A673 (cell line): ENCODE data around the gene SLC9A8. TPM values are rescaled to one million over a fixed set of nuclear protein-coding genes. Genes with fewer than 3 reads are reported as not detected.

ENCODE experiments used
- BruUV-seq: library from RNA; stranded (reverse); fragments of 400-500 nt; replicated peaks from 2 replicates; lab custom pipeline; 2021; lab: Mats Ljungman, UMichigan
- CTCF ChIA-PET: fragments of 300-600 bp; sonication (Branson Sonifier 250); formaldehyde crosslinking; loops from one replicate; lab custom pipeline; 2022; ENCODE audit warnings: antibody characterized with exemption; lab: Charles Lee
- POLR2A ChIA-PET: fragments of 300-600 bp; sonication (Branson Sonifier 250); formaldehyde crosslinking; loops from one replicate; lab custom pipeline; 2022; ENCODE audit warnings: antibody characterized with exemption; ENCODE audit not compliant: low non-redundant PET; lab: Charles Lee
- DNase-seq: peaks from one replicate; pipeline ENCODE4 v3.0.0-alpha.2; 2015; ENCODE audit warnings: low spot score
- H3K27ac ChIP-seq: fragments of 200-600 bp; sonication (generic); 2 replicates; pipeline ENCODE4 v1.5.1; 2016; ENCODE audit warnings: mixed run types, low read depth, mild to moderate bottlenecking, mixed read lengths, antibody characterized with exemption, low read length; ENCODE audit not compliant: poor library complexity, severe bottlenecking
- H3K27me3 ChIP-seq: fragments of 200-600 bp; sonication (generic); replicated peaks from 2 replicates; pipeline ENCODE4 v1.6.1; 2017; ENCODE audit warnings: mixed run types, low read depth, mild to moderate bottlenecking, mixed read lengths, antibody characterized with exemption, low read length; ENCODE audit not compliant: insufficient read depth, poor library complexity
- H3K36me3 ChIP-seq: fragments of 200-600 bp; sonication (generic); 2 replicates; pipeline ENCODE4 v1.6.1; 2016; ENCODE audit warnings: mixed run types, mild to moderate bottlenecking, mixed read lengths, antibody characterized with exemption, low read length; ENCODE audit not compliant: insufficient read depth, poor library complexity, severe bottlenecking
- H3K4me1 ChIP-seq: fragments of 200-600 bp; sonication (generic); 2 replicates; pipeline ENCODE4 v1.6.1; 2017; ENCODE audit warnings: mixed run types, mild to moderate bottlenecking, mixed read lengths, antibody characterized with exemption, low read length; ENCODE audit not compliant: insufficient read depth, poor library complexity, severe bottlenecking
- H3K4me3 ChIP-seq: fragments of 200-600 bp; sonication (generic); 2 replicates; pipeline ENCODE4 v1.5.1; 2016; ENCODE audit warnings: low read depth, mixed run types, mild to moderate bottlenecking, mixed read lengths, low read length; ENCODE audit not compliant: poor library complexity, severe bottlenecking
- H3K9me3 ChIP-seq: fragments of 200-600 bp; sonication (generic); 2 replicates; pipeline ENCODE4 v1.6.1; 2016; ENCODE audit warnings: mixed run types, low read depth, mild to moderate bottlenecking, mixed read lengths, antibody characterized with exemption, low read length; ENCODE audit not compliant: poor library complexity, severe bottlenecking
- EZH2 ChIP-seq: fragments of 200-600 bp; sonication (generic); IDR thresholded peaks from 2 replicates; pipeline ENCODE4 v1.6.1; 2017; ENCODE audit warnings: borderline replicate concordance, low read depth, mild to moderate bottlenecking, mixed read lengths, antibody characterized with exemption, low read length; ENCODE audit not compliant: poor library complexity, severe bottlenecking
- intact Hi-C: fragments of 100-400 bp; cut with micrococcal nuclease; formaldehyde crosslinking; loops from one replicate; pipeline ENCODE4 v1.10.0; 2022; ENCODE audit not compliant: unreplicated experiment
- total RNA-seq: library from RNA; stranded (reverse); gene quantifications from 2 replicates; pipeline ENCODE4 v1.2.3, GENCODE V29; 2021
- TF ChIP-seq, protein P1 (sequence below): fragments of 300-800, 200-600 bp; sonication (generic); conservative IDR thresholded peaks from 2 replicates; pipeline ENCODE4 v1.5.1; 2017; ENCODE audit warnings: low read depth, mild to moderate bottlenecking, antibody characterized with exemption, low read length, moderate library complexity, mixed read lengths

SLC9A8 gene
- total RNA-seq, 1 experiment from 2014 or later, result 9.8 TPM

DNA sequence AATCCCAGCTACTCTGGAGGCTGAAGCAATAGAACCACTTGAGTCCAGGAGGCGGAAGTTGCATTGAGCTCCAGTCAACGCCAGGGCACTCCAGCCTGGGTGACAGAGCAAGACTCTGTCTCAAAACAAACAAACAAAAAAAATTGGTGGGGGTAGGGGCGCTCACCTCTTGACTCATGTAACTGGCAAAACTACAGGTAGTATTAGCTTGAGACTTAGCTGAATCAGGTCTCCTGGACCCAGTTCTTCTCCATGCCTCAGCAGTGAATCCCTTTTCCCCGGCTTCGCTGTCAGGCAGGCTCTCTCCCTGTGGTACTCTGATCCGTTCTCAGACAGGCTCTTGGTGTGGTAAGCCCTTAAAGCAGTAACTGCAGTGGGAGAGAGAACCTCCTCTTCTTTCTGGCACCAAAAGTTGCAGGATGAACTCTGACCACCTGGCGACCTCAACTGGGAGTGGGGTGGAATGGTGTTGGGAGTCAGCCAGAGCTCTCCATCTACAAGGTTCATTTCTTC lies 12.9 kb downstream of the SLC9A8 start:
- H3K36me3 ChIP-seq, result peaks cover 14% of the 10 kb centered on the region
- intact Hi-C loops, result no loop called here
- BruUV-seq, result no TSS peak
- no peaks in the 10 kb centered on the region for H3K9me3 ChIP-seq
- POLR2A ChIA-PET, result no interaction called here
- no peaks in the 10 kb centered on the region for H3K27me3 ChIP-seq
- H3K4me1 ChIP-seq, result peaks cover 5% of the 10 kb centered on the region
- TF ChIP-seq, protein P1, sequence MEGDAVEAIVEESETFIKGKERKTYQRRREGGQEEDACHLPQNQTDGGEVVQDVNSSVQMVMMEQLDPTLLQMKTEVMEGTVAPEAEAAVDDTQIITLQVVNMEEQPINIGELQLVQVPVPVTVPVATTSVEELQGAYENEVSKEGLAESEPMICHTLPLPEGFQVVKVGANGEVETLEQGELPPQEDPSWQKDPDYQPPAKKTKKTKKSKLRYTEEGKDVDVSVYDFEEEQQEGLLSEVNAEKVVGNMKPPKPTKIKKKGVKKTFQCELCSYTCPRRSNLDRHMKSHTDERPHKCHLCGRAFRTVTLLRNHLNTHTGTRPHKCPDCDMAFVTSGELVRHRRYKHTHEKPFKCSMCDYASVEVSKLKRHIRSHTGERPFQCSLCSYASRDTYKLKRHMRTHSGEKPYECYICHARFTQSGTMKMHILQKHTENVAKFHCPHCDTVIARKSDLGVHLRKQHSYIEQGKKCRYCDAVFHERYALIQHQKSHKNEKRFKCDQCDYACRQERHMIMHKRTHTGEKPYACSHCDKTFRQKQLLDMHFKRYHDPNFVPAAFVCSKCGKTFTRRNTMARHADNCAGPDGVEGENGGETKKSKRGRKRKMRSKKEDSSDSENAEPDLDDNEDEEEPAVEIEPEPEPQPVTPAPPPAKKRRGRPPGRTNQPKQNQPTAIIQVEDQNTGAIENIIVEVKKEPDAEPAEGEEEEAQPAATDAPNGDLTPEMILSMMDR, result no peak
- TF ChIP-seq EZH2, result no peak
- no peak overlapping the region for H3K4me3 ChIP-seq
- no peak for DNase-seq
- no peak overlapping the region for H3K27ac ChIP-seq
- CTCF ChIA-PET, result no interaction called here

DNA sequence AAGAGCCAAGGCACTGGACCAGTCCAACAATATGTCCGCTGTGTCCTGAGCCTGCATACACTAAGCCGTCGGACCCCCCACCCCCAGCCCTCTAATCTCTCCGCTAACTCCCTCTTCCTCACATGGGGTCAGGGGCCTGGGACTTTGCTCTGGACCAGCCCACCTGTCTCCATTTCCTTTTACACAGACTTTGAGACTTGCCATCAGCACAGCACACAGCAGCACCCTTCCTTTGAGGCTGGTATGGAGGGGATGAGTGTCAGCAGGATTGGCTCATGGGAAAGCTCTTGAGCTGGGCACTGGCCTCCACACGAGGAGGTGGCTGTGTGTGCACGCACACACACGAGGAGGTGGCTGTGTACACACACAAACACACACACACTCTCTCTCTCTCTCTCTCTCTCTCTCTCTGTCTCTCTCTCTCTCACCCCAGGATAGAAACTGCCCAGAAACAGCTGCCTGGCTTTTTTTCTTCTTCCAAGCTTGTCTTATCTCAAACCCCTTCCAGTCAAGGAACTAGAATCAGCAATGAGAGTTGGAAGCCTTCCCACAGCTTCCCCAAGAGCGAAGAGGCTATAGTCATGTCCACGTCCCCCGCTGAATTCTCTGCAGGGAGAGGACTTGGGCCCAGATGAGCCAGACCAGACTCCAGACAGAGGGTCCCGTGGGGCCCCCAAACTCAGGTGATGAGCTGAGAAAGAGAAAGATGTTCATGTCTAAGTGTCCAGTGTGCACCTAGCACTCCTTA lies 18.6 kb downstream of the SLC9A8 start:
- Histone ChIP-seq H3K4me1 (no peaks in the 10 kb centered on the region), H3K27ac (no peak overlapping the region), H3K27me3 (no peaks in the 10 kb centered on the region), H3K9me3 (no peaks in the 10 kb centered on the region), H3K36me3 (peaks cover 4% of the 10 kb centered on the region), H3K4me3 (no peak overlapping the region)
- no peak for DNase-seq
- CTCF ChIA-PET, result no interaction called here
- no TSS peak for BruUV-seq
- TF ChIP-seq, protein P1, result no peak
- TF ChIP-seq EZH2, result no peak
- POLR2A ChIA-PET, result no interaction called here
- intact Hi-C loops, result no loop called here

DNA sequence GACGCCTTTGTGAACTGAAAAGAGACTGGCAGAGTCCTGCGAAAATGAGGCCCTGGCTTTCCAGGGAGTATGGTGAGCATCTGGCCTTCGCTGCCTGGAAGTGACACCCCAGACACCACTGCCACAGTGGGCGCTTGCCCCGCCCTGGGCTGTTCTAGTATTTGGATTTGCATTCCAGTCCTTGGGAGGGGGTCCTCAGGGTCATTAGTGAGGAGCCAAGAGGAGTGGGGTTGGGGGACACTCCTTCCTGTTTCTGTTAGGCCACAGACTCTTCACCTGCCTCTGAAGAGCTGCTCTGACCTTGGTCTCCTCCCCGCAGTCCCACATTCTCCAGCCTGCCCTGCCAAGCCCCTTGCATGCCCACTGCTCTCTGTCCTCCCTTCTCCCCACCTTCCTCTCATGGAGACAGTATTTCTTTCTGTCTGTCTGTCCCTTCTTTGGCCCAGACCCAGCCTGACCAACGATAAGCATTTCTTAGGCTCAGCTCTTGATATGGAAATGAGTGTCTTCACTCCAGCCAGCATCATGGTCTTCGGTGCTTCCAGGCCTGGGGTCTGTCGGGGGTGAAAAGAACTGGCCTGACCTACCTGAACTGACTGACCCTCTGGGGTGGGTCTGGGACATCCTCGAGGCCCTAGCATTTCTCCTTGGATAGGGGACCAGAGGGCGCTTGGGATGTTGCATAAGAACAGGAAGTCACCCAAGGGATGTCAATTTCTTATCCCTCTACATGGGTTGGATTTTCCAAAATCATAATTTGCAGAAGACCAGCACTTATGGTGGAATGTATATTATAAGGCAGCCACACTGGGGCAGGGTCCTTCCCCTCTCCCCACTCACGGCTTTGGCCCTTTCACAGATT lies 19.4 kb downstream of the SLC9A8 start:
- no peak for DNase-seq
- CTCF ChIA-PET, result interaction anchor here (0.6 kb wide), 1 partner anchor 10 kb away, joined by 4 read pairs; no protein-coding TSS in a partner anchor
- no peaks in the 10 kb centered on the region for H3K9me3 ChIP-seq
- H3K27ac ChIP-seq, result no peak overlapping the region
- H3K36me3 ChIP-seq, result peaks cover 4% of the 10 kb centered on the region
- H3K4me1 ChIP-seq, result no peaks in the 10 kb centered on the region
- POLR2A ChIA-PET, result no interaction called here
- no peak for TF ChIP-seq EZH2
- no peak overlapping the region for H3K4me3 ChIP-seq
- no TSS peak for BruUV-seq
- intact Hi-C loops, result no loop called here
- no peaks in the 10 kb centered on the region for H3K27me3 ChIP-seq
